ENCODE results near the gene SMG6.

The SMG6 gene

GRCh38 chr17:2085648-2085949 lies 218.0 kb downstream of the SMG6 start:
- Histone ChIP-seq H3K27ac (ENCODE audit: low read depth, low read length) (no peak overlapping the region), H3K4me2 (ENCODE audit: low read depth, low read length, poor library complexity, severe bottlenecking) (no peak overlapping the region), H3K9ac (ENCODE audit: low read length) (no peak overlapping the region), H3K4me3 (ENCODE audit: insufficient read depth, low read length, poor library complexity, severe bottlenecking) (no peak overlapping the region), H4K20me1 (ENCODE audit: low read depth, low read length) (no peaks in the 10 kb centered on the region), H3K9me2 (replicated peaks; ENCODE audit: insufficient read depth, low read length) (no peaks in the 10 kb centered on the region), H3K36me3 (ENCODE audit: low read length) (no peaks in the 10 kb centered on the region), H3K9me3 (ENCODE audit: insufficient read depth, low read length) (no peaks in the 10 kb centered on the region), H3K79me2 (ENCODE audit: insufficient read depth, low read length) (no peaks in the 10 kb centered on the region), H3F3A (ENCODE audit: insufficient read depth) (no peaks in the 10 kb centered on the region), H3K27me3 (ENCODE audit: low read length) (no peaks in the 10 kb centered on the region), H2AFZ (ENCODE audit: low read depth, low read length, severe bottlenecking) (no peak overlapping the region)
- TF ChIP-seq EZH2phosphoT487 (conservative IDR thresholded peaks at IDR 0.05; ENCODE audit: low read length) (no peak), CTCF (IDR thresholded peaks at IDR 0.05; ENCODE audit: insufficient read depth, low read length, poor library complexity, severe bottlenecking) (no peak)

DNA sequence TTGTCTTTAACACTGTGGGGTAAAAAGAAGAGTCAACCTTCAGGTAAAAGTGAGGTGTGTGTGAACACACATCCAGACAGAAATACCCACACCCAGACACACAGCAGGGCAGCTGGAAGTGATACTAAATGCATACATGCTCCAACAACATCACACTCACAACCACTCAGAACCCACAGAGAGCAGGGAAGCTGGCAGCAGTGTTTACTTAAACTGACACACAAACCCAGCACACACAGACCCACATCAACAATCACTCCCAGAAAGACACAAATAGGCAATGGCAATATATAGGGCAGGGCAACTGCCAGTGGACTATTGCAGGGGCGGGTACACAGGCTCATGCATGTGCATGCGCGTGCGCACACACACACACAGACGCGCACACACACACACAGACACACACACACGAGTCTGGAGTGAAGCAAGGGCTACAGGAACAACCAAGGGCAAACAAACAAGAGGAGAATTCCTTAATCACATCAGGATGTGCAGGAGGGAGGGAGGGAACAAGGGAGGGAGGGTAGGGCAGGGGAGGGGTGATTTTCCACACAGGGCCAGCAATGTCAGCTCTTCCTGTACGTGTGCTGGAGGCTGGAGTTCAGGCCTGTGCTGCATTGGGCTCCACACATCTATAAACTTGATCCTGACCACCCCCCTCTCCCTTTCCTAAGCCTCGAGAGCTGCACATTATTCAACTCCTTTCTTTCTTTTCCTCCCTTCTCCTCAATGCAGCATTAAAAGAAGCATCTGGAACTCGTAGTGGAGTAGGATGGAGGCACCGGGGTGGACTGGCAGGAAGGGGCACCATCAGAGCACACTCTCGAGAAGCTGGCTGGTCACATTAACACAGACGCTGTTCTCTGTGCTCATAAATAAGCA lies 218.6 kb downstream of the SMG6 start:
- TF ChIP-seq EZH2phosphoT487 (conservative IDR thresholded peaks at IDR 0.05; ENCODE audit: low read length) (no peak), CTCF (IDR thresholded peaks at IDR 0.05; ENCODE audit: insufficient read depth, low read length, poor library complexity, severe bottlenecking) (no peak)
- Histone ChIP-seq H3F3A (ENCODE audit: insufficient read depth) (no peaks in the 10 kb centered on the region), H3K27ac (ENCODE audit: low read depth, low read length) (no peak overlapping the region)

DNA sequence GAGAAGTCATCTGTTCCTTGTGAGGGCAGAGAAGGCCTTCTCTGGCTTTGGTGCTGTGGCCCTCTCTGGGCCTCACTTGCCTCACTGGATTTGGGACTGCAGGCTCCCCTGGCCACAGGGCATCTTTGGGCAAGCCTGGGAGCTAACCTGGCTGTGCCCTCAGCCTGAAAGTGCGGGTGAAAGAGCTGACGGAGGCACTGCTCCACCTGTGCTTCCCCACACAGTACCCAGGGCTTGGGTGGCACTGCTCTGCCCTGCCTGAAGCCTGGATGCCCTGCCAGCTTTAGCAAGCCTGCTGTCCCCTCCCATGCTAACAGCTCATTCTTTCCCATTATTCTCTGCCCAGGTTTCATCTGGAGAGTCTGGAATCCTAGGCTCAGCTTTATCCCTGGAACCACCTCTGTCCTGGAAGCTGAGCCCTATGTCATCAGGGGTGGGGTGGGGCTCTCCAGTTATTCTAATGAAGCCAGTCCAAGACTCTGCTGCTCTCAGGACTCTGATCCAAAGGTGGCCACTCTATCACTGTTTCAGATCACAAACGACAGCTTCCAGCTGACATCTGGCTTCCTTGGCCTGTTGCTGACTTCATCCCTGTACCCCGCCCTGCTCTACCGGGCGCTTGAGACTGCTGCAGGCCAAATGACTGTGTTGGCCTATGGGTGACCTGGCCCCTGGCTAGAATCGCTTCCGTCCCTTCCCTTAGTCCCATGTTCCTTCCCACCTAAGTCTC lies 219.4 kb downstream of the SMG6 start:
- Histone ChIP-seq H4K20me1 (ENCODE audit: low read depth, low read length) (no peaks in the 10 kb centered on the region), H3K4me3 (ENCODE audit: insufficient read depth, low read length, poor library complexity, severe bottlenecking) (no peak overlapping the region), H3K9ac (ENCODE audit: low read length) (no peak overlapping the region), H3K4me2 (ENCODE audit: low read depth, low read length, poor library complexity, severe bottlenecking) (no peak overlapping the region), H2AFZ (ENCODE audit: low read depth, low read length, severe bottlenecking) (no peak overlapping the region), H3K9me3 (ENCODE audit: insufficient read depth, low read length) (no peaks in the 10 kb centered on the region), H3F3A (ENCODE audit: insufficient read depth) (no peaks in the 10 kb centered on the region), H3K27ac (ENCODE audit: low read depth, low read length) (no peak overlapping the region), H3K36me3 (ENCODE audit: low read length) (no peaks in the 10 kb centered on the region), H3K27me3 (ENCODE audit: low read length) (no peaks in the 10 kb centered on the region), H3K9me2 (replicated peaks; ENCODE audit: insufficient read depth, low read length) (no peaks in the 10 kb centered on the region), H3K79me2 (ENCODE audit: insufficient read depth, low read length) (no peaks in the 10 kb centered on the region)
- TF ChIP-seq CTCF (IDR thresholded peaks at IDR 0.05; ENCODE audit: insufficient read depth, low read length, poor library complexity, severe bottlenecking) (no peak), EZH2phosphoT487 (conservative IDR thresholded peaks at IDR 0.05; ENCODE audit: low read length) (no peak)

More for the DNA sequence above, 218.6 kb downstream of the SMG6 start:
- Histone ChIP-seq H3K9ac (ENCODE audit: low read length) (no peak overlapping the region), H3K9me3 (ENCODE audit: insufficient read depth, low read length) (no peaks in the 10 kb centered on the region), H3K4me2 (ENCODE audit: low read depth, low read length, poor library complexity, severe bottlenecking) (no peak overlapping the region), H3K9me2 (replicated peaks; ENCODE audit: insufficient read depth, low read length) (no peaks in the 10 kb centered on the region), H2AFZ (ENCODE audit: low read depth, low read length, severe bottlenecking) (no peak overlapping the region), H3K4me3 (ENCODE audit: insufficient read depth, low read length, poor library complexity, severe bottlenecking) (no peak overlapping the region), H3K79me2 (ENCODE audit: insufficient read depth, low read length) (no peaks in the 10 kb centered on the region), H4K20me1 (ENCODE audit: low read depth, low read length) (no peaks in the 10 kb centered on the region), H3K27me3 (ENCODE audit: low read length) (no peaks in the 10 kb centered on the region), H3K36me3 (ENCODE audit: low read length) (no peaks in the 10 kb centered on the region)
